ENCODE measurements around the gene DIP2C. TPM values are rescaled to one million over a fixed set of nuclear protein-coding genes. Genes with fewer than 3 reads are reported as not detected.
"Not testable (repeated sequence)": the region's sequence is repeated elsewhere in the genome, so short reads cannot be mapped to it uniquely, and the experiment has no call there.

DIP2C gene
- total RNA-seq, 1 experiment from 2014 or later: 4.9 TPM

DNA sequence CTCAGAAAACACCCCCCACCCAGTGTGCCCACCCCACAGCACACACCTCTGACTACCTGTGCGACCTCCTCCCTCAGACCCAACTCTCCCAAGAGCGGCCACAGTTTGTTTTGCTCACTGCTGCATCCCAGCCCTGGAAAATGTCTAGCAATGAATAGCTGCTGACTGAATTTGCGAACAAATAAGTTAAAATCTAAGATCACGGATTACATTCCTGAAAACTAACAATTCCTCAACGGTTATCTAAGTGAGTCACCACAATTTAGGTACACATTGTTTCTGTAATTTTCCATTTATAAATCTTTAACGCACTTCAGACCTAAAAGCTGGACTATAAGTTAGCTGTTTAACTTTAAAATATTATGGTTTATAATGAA lies 319.0 kb downstream of the DIP2C start:
- DNase-seq (ENCODE audit: low read depth): no peak
- in situ Hi-C loops (cut with HindIII; ENCODE audit: low pct_unique_long_range_greater_than_20kb, low sequenced_read_pairs): no loop called here

DNA sequence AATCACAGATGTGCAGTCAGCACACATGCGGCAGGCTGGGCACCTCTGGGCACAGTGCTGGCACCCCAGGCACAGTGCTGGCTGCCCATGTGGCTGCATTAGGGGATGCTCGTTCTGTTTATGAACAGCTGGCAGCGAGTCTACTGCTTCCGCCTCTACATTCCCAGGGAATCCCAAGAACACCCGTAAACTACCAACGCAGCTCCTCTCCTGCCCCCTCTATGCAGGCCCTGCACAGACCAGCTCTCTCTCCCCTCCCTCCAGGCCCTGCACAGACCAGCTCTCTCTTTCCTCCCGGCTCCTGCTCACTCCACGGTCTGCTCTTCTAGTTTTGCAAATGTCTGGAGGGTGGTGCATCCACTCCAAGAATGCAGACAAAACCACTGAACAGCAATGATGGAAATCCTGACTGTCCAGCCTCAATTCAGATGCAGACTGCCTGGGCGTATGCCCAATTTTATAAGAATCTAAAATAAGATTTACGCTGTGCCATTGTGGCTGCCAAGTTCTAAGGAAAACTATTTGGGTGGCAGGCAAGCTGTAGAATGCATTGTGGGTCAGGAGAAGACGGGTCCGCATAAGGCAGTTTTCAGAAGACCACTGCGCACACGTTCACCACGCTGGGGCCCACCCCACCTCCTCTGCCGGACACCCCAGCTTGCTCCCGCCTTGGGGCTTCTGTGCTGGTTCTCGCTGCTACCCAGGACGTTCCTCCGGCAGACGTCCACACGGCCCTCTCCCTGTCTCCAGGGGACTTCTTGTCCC lies 319.6 kb downstream of the DIP2C start:
- no peak for DNase-seq (ENCODE audit: low read depth)
- in situ Hi-C loops (cut with HindIII; ENCODE audit: low pct_unique_long_range_greater_than_20kb, low sequenced_read_pairs): no loop called here

DNA sequence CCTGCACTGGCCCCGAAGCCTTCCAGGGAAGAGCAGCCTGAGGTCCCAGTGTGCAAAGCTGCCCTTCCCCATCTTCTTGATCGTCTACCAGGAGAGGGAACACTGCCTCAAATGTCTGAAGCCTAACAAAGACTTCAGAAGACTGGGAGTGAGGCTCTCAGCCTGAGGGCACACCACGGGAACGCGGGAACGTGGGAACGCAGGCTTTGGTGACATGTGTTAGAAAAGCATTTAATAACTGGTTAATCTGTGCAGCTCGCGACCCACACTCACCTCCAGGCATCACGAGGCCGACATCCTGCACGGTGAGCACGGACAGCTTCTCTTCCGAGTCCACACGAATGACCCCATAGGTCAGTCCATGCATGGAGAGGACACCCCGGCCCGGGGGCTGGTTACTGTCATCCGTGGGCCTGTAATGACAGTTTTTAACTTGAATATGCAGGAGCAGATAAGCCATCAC lies 320.2 kb downstream of the DIP2C start:
- in situ Hi-C loops (cut with HindIII; ENCODE audit: low pct_unique_long_range_greater_than_20kb, low sequenced_read_pairs): no loop called here
- no peak for DNase-seq (ENCODE audit: low read depth)

DNA sequence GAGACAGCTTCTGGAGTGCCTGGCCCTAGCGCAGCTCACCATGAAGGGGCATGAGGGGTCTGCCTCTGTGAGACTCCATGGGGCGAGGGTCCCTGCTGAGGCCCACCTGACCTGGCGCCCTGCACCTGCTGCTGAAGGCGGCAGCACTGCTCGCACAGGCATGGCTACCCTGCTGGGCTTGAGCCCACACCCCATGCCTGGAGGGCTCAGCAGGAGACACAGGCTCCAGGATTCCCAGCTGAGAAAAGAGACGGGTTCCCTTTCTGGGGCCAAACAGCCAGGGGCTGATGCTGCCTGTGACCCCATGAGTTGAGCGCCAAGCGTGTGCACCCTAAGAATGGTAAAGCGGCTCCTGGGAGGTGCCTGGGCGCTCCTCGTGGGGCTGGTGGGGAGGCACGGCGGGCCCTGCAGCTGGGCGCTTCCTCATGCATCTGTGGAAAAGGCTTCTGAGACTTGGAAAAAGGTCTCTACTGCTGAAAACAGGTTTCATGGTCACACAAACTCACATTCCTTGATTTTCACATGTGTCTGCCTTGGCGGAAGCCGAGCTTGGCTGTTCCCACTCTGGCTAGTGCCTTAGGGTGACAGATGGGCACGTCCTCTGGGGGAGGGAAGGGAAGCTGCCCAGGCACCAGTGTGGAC lies 320.8 kb downstream of the DIP2C start:
- no peak for DNase-seq (ENCODE audit: low read depth)
- in situ Hi-C loops (cut with HindIII; ENCODE audit: low pct_unique_long_range_greater_than_20kb, low sequenced_read_pairs): no loop called here

DNA sequence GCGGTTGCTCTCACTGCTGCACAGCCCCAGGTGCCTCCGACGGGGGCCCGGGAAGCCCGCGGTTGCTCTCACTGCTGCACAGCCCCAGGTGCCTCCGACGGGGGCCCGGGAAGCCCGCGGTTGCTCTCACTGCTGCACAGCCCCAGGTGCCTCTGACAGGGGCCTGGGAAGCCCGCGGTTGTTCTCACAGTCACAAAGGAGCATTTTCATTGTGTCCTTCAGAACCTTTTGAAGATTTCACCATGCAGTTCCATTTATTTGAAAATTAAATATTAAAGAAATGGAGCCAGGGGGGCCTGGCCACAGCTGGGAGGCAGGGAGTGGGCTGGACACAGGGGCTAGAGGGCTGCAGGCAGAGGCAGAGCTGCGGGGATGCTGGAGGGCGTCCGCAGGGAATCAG lies 321.4 kb downstream of the DIP2C start:
- in situ Hi-C loops (cut with HindIII; ENCODE audit: low pct_unique_long_range_greater_than_20kb, low sequenced_read_pairs); DNase-seq (ENCODE audit: low read depth): not testable (repeated sequence)

DNA sequence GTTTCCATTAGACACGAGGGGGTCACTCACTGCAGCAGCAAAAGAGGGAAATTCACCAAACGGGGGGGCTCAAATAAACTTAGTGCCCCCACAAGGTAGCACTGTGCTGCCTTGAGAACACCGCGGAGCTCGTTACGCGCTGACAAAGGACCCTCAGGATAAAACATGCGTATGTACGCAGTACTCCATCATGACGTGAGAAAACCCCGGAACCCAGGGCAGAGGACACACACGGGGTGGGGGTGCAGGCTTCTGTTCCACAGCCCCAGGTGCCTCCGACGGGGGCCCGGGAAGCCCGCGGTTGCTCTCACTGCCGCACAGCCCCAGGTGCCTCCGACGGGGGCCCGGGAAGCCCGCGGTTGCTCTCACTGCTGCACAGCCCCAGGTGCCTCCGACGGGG lies 321.8 kb downstream of the DIP2C start:
- in situ Hi-C loops (cut with HindIII; ENCODE audit: low pct_unique_long_range_greater_than_20kb, low sequenced_read_pairs): no loop called here
- no peak for DNase-seq (ENCODE audit: low read depth)

DNA sequence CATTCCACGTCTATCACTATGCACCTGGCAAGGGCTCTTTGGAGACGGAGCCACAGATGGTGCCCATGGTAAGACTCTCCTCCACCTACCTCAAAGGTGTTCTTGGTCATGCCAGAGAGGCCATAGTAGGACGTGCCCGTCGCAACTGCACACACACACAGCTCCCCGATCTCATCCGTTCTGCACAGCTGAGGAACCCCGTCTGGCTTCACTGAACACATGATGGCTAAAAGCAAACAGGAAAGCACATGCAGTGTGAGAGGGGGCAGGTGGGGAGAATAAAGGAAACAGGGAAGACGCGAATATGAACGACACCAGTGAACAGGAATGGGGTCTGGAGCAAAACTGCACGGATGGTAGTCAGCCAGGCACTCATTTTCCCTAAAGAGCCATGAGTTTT lies 323.3 kb downstream of the DIP2C start:
- in situ Hi-C loops (cut with HindIII; ENCODE audit: low pct_unique_long_range_greater_than_20kb, low sequenced_read_pairs): no loop called here
- no peak for DNase-seq (ENCODE audit: low read depth)

DNA sequence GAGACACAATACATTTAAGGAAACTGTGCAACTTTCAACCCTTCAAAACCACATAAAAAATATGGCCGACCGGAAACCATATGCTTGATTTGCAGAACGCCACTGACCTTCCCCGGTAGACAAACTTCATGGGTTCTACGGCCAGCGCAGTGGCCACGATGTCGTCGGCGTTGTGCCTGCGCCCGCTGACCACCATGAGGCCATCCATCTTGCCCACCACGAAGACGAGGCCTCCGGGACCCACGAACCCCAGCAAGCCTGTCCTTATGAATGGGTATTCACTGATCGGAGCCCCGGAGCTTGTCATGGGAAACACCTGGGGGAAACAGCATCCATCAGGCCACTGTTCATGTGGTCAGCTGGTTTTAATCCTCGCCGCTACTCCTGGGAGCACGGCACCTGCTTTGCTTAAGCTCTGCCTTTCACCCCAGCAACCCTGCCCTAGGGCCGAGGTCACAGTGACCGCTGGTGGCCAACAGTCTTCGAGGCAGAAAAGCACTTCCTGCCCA lies 325.1 kb downstream of the DIP2C start:
- no peak for DNase-seq (ENCODE audit: low read depth)
- in situ Hi-C loops (cut with HindIII; ENCODE audit: low pct_unique_long_range_greater_than_20kb, low sequenced_read_pairs): no loop called here

DNA sequence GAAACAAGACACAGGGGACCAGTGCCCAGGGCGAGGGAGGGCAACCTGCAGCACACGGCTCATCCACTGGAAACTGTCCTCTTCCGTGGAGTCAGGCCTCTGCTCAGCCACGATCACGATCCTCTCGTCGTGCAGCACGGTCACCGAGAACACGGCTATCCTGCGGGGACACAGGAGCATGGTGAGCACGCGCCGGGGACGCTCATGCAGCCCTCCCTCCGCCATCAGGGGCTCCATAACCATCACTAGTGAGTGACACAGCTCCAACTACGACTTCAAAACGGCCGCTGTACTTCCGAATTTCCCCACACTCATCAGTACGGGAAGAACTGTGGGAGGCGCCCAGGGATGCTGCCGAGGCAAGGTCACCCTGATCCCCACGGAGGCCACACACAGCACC lies 326.3 kb downstream of the DIP2C start:
- in situ Hi-C loops (cut with HindIII; ENCODE audit: low pct_unique_long_range_greater_than_20kb, low sequenced_read_pairs): no loop called here
- no peak for DNase-seq (ENCODE audit: low read depth)

DNA sequence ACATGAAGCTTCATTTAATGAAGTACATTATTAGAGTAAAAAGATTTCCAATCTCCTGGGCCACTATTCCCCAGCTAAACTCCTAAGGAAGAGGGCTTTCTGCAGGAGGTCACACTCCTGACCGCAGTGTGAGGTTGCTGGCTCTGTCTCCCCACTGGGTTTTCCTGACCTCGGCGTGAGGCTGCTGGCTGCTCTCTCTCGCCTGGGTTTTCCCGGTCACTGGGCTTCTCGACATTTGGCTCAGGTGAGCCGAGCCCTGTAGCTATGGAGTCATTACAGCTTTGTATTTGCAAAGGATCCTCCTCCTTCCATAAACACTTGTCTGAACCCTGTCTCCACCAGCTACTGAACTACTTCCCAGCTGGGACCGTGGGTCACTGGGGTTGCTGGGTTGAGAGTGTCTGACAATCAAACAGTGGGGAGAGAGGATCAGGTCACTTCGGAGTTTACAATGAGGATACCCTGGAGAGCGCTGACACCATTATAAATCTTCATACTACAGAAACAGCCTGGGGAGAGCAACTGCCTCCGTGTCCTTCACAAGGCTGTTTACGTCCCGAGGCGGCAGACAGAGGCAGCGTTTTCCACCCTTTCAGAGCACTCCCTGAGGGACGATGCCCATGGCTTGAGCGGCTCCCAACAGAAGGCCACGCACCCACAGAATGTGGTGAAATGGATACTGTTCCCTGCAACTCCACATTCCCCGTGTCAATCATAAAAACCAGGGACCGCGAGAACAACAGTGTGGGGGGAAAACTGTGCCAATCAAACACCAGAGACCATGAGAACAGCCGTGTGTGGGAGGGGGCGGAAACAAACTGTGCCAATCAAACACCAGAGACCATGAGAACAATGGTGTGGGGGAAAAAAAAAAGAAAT lies 328.0 kb downstream of the DIP2C start:
- no peak for DNase-seq (ENCODE audit: low read depth)
- in situ Hi-C loops (cut with HindIII; ENCODE audit: low pct_unique_long_range_greater_than_20kb, low sequenced_read_pairs): no loop called here

DNA sequence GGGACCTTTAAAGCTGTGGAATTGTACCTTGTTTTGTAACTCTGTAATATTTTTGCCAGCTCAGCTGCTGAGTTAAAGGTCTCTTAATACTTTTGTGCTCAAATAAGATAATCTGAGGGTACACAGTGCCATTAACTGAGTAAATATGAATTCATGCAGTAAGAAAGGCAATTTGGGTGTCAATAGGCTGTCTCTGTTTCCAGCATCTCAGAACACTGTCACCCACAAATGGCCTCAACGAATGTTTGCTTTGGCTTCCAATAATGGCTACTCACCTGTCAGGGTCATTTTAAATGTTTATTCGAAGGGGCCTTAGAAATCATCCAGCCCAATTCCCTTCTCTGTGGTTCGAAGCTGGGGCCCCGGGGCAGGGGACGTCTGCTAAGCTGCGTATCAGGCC lies 328.8 kb downstream of the DIP2C start:
- in situ Hi-C loops (cut with HindIII; ENCODE audit: low pct_unique_long_range_greater_than_20kb, low sequenced_read_pairs): no loop called here
- DNase-seq (ENCODE audit: low read depth): no peak

DNA sequence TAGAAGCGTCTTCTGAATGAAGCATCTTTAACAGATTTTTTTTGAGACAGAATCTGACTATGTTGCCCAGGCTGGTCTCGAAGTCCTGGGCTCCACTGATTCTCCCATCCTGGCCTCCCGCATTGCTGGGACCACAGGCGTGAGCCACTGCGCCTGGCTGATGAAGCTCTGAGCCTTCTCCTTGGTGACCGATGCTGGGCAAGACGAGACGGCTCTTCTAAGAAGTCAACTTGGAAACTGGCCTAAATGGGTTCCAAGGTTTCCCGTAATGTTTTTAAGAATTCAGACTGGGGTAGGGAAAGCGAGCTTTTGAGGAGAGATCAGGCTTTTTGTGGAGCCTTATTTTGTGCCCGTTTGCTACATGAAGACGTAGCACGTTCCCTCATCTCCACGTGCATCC lies 329.7 kb downstream of the DIP2C start:
- in situ Hi-C loops (cut with HindIII; ENCODE audit: low pct_unique_long_range_greater_than_20kb, low sequenced_read_pairs): no loop called here
- DNase-seq (ENCODE audit: low read depth): no peak

DNA sequence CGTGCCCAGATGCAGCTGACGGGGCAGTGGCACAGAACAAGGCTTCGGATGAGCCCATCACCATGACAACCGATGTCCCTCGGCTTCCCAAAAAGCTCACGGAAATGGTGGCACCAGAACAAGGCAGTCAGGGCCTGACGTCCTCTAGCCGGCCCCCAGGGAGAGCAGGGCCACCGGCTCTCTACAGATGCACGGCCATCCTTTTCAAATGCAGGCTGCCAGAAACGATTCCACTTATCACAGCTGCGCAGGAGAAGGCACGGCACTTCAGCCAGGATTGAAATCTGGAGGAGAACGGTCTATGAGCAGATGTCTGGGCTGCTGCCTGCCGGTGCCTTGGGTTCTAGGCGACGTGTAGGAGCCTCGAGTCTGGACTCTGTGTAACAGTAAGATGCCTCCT lies 330.4 kb downstream of the DIP2C start:
- no peak for DNase-seq (ENCODE audit: low read depth)
- in situ Hi-C loops (cut with HindIII; ENCODE audit: low pct_unique_long_range_greater_than_20kb, low sequenced_read_pairs): no loop called here

DNA sequence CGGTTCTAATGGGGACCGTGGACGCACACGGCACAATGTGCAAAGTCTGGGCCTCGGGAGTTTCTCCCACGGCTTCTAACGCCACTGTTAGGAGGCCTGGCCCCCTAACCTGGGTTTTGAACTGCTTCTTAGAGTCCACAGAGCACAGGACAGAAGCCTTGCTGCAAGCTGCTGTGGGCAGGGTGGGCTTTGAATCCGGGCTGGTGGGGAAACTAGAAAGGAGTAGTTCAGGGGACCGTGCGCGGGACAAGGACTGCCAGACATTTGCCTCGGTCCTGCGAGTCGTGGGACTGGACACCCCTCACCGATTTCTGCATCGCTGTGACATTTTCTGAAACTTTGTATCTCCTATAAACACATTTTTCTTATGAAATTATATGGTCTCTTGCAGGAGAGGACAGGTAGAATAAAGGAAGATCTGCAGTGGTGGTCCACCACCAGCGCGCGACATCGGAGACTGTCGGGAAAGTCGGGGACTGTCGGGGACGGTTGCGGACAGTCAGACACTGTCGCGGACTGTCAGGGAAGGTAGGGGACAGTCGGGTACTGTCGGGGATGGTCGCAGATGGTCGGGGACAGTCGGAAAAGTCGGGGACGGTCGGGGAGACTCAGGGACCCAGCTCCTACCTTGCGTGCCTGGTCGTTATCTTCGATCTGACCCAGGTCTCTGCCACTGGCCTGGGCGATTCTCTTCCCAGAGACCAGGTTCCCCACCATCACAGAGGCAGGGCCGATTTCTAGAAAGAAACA lies 332.1 kb downstream of the DIP2C start:
- in situ Hi-C loops (cut with HindIII; ENCODE audit: low pct_unique_long_range_greater_than_20kb, low sequenced_read_pairs): no loop called here
- no peak for DNase-seq (ENCODE audit: low read depth)

DNA sequence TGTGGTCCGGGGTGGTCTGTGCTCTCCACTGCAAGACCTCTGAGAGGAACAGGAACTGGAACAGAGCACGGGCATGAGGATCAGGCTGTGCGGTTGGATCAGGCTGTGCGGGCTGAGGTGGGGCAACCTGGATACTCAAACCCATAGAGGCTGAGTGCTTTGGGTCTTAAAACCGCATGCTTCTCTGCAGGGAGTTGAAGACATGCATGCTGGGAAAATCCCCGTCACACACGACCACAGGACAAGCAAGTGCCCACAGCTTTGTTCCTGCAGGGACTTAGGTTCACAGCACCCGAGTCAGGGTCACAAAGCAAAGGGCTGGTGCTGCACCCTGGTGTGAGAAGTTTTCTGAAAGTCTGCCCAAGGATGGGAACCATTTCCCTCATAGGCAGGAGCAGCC lies 333.0 kb downstream of the DIP2C start:
- in situ Hi-C loops (cut with HindIII; ENCODE audit: low pct_unique_long_range_greater_than_20kb, low sequenced_read_pairs): no loop called here
- no peak for DNase-seq (ENCODE audit: low read depth)

DNA sequence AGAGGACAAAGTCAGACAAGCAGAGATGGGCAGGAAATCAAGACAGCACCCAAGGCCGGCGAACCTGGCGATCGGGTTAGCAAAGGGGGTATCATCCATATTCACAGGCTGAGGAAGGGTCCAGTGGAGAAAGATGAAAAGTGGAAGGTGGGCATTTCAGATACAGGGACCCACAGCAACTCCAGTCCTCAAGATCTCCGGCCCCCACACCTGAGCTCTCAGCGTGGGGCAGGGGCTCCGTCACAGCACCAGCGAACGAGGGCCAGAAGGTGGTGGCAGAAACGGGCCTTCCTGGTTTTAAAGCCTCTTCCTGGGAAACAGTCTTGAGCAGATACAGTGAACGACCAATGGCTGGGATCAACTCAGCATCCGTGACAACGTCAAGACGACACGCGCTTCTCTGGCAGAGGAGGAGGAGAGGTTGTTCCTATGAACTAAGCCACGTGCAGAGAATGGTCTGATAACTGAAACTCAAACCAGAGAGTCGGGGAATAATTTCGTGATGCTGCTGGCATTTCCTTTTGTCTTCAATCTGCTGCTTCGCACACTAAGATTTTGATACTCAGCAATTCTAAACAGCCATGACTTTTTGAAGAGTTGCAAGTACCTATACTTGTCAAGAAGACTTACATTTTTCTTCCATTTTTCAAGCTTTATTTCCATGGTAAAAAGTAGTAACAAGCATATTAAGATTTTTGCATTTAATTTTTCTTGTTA lies 334.4 kb downstream of the DIP2C start:
- in situ Hi-C loops (cut with HindIII; ENCODE audit: low pct_unique_long_range_greater_than_20kb, low sequenced_read_pairs): no loop called here
- no peak for DNase-seq (ENCODE audit: low read depth)

DNA sequence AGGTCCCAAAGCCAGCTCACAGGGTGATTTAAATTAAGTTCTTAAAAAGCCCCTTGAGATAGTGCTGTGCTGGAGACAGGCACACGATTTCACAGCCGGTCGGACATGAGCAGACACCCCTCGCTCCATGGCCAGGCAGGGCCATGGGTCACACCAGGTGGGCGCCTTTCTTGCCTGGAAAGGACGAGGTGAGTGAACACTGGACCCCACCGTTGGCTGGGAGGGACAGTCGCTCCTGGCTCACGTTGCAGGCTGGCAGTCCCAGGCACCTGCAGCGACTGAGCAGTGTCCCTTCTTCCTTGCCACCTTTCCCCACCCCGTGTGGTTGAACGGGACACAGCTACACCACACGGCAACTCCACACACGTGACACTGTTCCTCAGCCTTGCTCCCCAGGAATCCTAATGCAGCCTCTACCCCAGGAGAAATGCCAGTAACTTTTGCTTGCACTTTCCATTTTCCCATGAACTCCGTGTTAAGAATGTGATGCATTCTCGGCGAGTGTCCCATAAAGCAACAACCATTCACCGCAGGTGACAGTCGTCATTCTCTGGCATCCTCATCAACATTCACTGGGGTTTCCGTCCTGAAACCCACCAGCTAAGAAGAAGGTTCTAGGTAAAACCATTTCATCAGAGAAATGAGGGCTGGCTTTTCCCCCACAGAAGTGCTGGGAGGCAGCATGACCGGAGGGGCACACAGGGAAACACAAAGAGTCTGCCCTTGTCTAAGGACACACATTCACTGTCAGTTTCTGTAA lies 336.8 kb downstream of the DIP2C start:
- DNase-seq (ENCODE audit: low read depth): no peak
- in situ Hi-C loops (cut with HindIII; ENCODE audit: low pct_unique_long_range_greater_than_20kb, low sequenced_read_pairs): no loop called here
